Spleen (tissue), 11 donors: ENCODE results near the gene TSHR. TPM values are rescaled to one million over a fixed set of nuclear protein-coding genes. Genes with fewer than 3 reads are reported as not detected.

Experiments used
- DNase-seq: peaks from one replicate; pipeline ENCODE4 v3.0.0-alpha.2; 2020
- H3K27ac ChIP-seq, 8 donors: fragments of 200-600 bp; sonication (generic) in 7 of 8; 1 replicate in 4 of 8; 2 replicates in 4 of 8; pipeline versions ENCODE4 v1.5.0 to v1.8.0; 2016 to 2021; ENCODE audit warnings: inconsistent platforms in 4 of 8, mild to moderate bottlenecking in 4 of 8, moderate library complexity in 1 of 8
- H3K27me3 ChIP-seq, 7 donors: fragments of 200-600 bp; sonication (generic) in 6 of 7; replicated peaks in 1 of 7; 1 replicate in 4 of 7; 2 replicates in 3 of 7; pipeline versions ENCODE4 v1.5.0 to v1.8.0; 2016 to 2021; ENCODE audit warnings: inconsistent platforms in 3 of 7, mild to moderate bottlenecking in 1 of 7
- H3K36me3 ChIP-seq, 6 donors: fragments of 200-600 bp; sonication (generic) in 5 of 6; 1 replicate in 4 of 6; 2 replicates in 2 of 6; pipeline versions ENCODE4 v1.5.0 to v1.8.0; 2016 to 2021; ENCODE audit warnings: inconsistent platforms in 2 of 6
- H3K4me1 ChIP-seq, 6 donors: fragments of 200-600 bp; sonication (generic) in 5 of 6; 1 replicate in 3 of 6; 2 replicates in 3 of 6; pipeline versions ENCODE4 v1.5.0 to v1.8.0; 2016 to 2021; ENCODE audit warnings: inconsistent platforms in 3 of 6
- H3K4me3 ChIP-seq, 8 donors: fragments of 200-600 bp; sonication (generic) in 7 of 8; 1 replicate in 4 of 8; 2 replicates in 4 of 8; pipeline versions ENCODE4 v1.5.0 to v1.8.0; 2016 to 2021; ENCODE audit warnings: inconsistent platforms in 4 of 8, mild to moderate bottlenecking in 4 of 8, moderate library complexity in 2 of 8
- H3K9me3 ChIP-seq, 8 donors: fragments of 200-600 bp; sonication (generic) in 7 of 8; 1 replicate in 4 of 8; 2 replicates in 4 of 8; pipeline versions ENCODE4 v1.5.0 to v1.8.0; 2016 to 2021; ENCODE audit warnings: inconsistent platforms in 4 of 8
- CTCF ChIP-seq, 11 experiments: fragments of 200-600 bp in 7 of 11; fragments of 450-650 bp in 4 of 11; sonication (generic) in 4 of 11; IDR thresholded peaks in 8 of 11; conservative IDR thresholded peaks in 3 of 11; 1 replicate in 7 of 11; 2 replicates in 4 of 11; pipeline versions ENCODE4 v1.4.0 to v1.8.0; 2016 to 2021; ENCODE audit warnings: antibody characterized with exemption in 11 of 11, inconsistent platforms in 4 of 11, mild to moderate bottlenecking in 1 of 11
- POLR2A ChIP-seq, 3 donors: fragments of 450-650 bp; IDR thresholded peaks; one replicate each; pipeline ENCODE4 v1.5.1; 2017; ENCODE audit warnings: antibody characterized with exemption in 3 of 3, mild to moderate bottlenecking in 1 of 3
- POLR2AphosphoS5 ChIP-seq, 3 donors: sonication (generic); formaldehyde crosslinking; IDR thresholded peaks; one replicate each; pipeline ENCODE4 v1.5.1; 2017; ENCODE audit warnings: antibody characterized with exemption in 3 of 3
- WGBS, 5 donors: extraction: QIAGEN DNeasy Blood & Tissue Kit in 3 of 5; methylation state at CpG; one replicate each; pipeline versions ENCODE4 v1.1.5 to v1.1.7; 2013 to 2018; 5-methylcytosine and 5-hydroxymethylcytosine counted together
- intact Hi-C: fragments of 100-400 bp; cut with DNase I; formaldehyde crosslinking; loops from one replicate; pipeline ENCODE4 v1.15.0; 2023; ENCODE audit warnings: low total_unique reads
- polyA plus RNA-seq, 3 donors: library from polyadenylated mRNA; stranded (reverse); fragments of 200-250 nt; gene quantifications; one replicate each; pipeline ENCODE4 v1.2.1, GENCODE V29; 2013
- total RNA-seq, 7 donors: library from RNA; depleted of rRNA in 3 of 7; stranded (reverse); fragments of >200 nt in 3 of 7; fragmentation: NEBNext Ultra II Directional in 4 of 7; extraction: Animal tissue kit (Norgen Biotek cat#: 25700) in 4 of 7; gene quantifications; one replicate each; pipeline versions ENCODE4 v1.1.0 to v1.2.1, GENCODE V29; 2016 to 2021
- donor health status: healthy with polysubstance abuse.
- donor health status: DM: no; HTN: no; CAD: no; lungs with moderate emphysema.
- donor health status: DM: no; HTN: no; CAD: no.
- donor health status: Bipolar disorder and iron deficiency.
- donor health status: healthy.
- donor health status: DM: no; HTN: no; CAD: no.
- donor health status: DM: yes; HTN: yes; CAD: no.

The TSHR gene
- total and polyA plus RNA-seq, 10 donors: 0.22 to 3.1 (median 0.46) TPM; not detected in 1

GRCh38 chr14:81129242-81129641, 173.8 kb downstream of the TSHR start:
- Histone ChIP-seq H3K4me1 (no peaks in the 10 kb centered on the region), H3K27me3 (no peaks in the 10 kb centered on the region), H3K27ac (no peak overlapping the region), H3K36me3 (no peaks in the 10 kb centered on the region), H3K9me3 (peaks cover 0 to 1% (median 0%) of the 10 kb centered on the region in 8 donors), H3K4me3 (no peak overlapping the region)
- intact Hi-C loops: no loop called here
- no peak for TF ChIP-seq POLR2A (IDR thresholded peaks at IDR 0.05)
- no peak for TF ChIP-seq POLR2AphosphoS5 (IDR thresholded peaks at IDR 0.05)
- no peak for TF ChIP-seq CTCF (IDR thresholded peaks at IDR 0.05 in 8 of 11, conservative IDR thresholded peaks at IDR 0.05 in 3 of 11)
- DNase-seq: no peak
- 91 to 97% (median 96%) methylated on average over 1 of the region's 1 CpG for WGBS, 5 donors

- Histone ChIP-seq H3K9me3 (peaks cover 0 to 10% (median 0%) of the 10 kb centered on the region in 8 donors), H3K27me3 (no peaks in the 10 kb centered on the region), H3K4me3 (no peak overlapping the region), H3K36me3 (no peaks in the 10 kb centered on the region), H3K27ac (no peak overlapping the region), H3K4me1 (no peaks in the 10 kb centered on the region)
- no peak for TF ChIP-seq POLR2A (IDR thresholded peaks at IDR 0.05)
- no peak for TF ChIP-seq POLR2AphosphoS5 (IDR thresholded peaks at IDR 0.05)
- no peak for TF ChIP-seq CTCF (IDR thresholded peaks at IDR 0.05 in 8 of 11, conservative IDR thresholded peaks at IDR 0.05 in 3 of 11)
- intact Hi-C loops: no loop called here
- no peak for DNase-seq
- 52 to 68% (median 58%) methylated on average over 3 of the region's 3 CpGs for WGBS, 5 donors
Observed at GRCh38 chr14:81132468-81132867, 177.0 kb downstream of the TSHR start.

GRCh38 chr14:81133400-81133799, 178.0 kb downstream of the TSHR start:
- Histone ChIP-seq H3K4me3 (no peak overlapping the region), H3K27ac (no peak overlapping the region), H3K36me3 (no peaks in the 10 kb centered on the region), H3K4me1 (no peaks in the 10 kb centered on the region), H3K9me3 (peaks cover 0 to 10% (median 0%) of the 10 kb centered on the region in 8 donors), H3K27me3 (no peaks in the 10 kb centered on the region)
- TF ChIP-seq POLR2A (IDR thresholded peaks at IDR 0.05) (no peak), POLR2AphosphoS5 (IDR thresholded peaks at IDR 0.05) (no peak), CTCF (IDR thresholded peaks at IDR 0.05 in 8 of 11, conservative IDR thresholded peaks at IDR 0.05 in 3 of 11) (no peak)
- intact Hi-C loops: no loop called here
- DNase-seq: no peak
- 77 to 94% (median 89%) methylated on average over 2 of the region's 2 CpGs for WGBS, 5 donors

- WGBS, 5 donors: 72 to 89% (median 77%) methylated on average over 2 of the region's 2 CpGs
- TF ChIP-seq CTCF (IDR thresholded peaks at IDR 0.05 in 8 of 11, conservative IDR thresholded peaks at IDR 0.05 in 3 of 11): no peak
- TF ChIP-seq POLR2A (IDR thresholded peaks at IDR 0.05): no peak
- no peak for TF ChIP-seq POLR2AphosphoS5 (IDR thresholded peaks at IDR 0.05)
- no peak for DNase-seq
- H3K27me3 ChIP-seq: no peaks in the 10 kb centered on the region
- intact Hi-C loops: no loop called here
- no peaks in the 10 kb centered on the region for H3K4me1 ChIP-seq
- no peak overlapping the region for H3K27ac ChIP-seq
- H3K9me3 ChIP-seq: peaks cover 0 to 10% (median 0%) of the 10 kb centered on the region in 8 donors
- H3K4me3 ChIP-seq: no peak overlapping the region
- no peaks in the 10 kb centered on the region for H3K36me3 ChIP-seq
Observed at GRCh38 chr14:81137316-81137715, 181.9 kb downstream of the TSHR start.
